CD8-positive, alpha-beta memory T cell (primary cell): Measurements from ENCODE around the gene KIAA0040. TPM values are rescaled to one million over a fixed set of nuclear protein-coding genes. Genes with fewer than 3 reads are reported as not detected.

ENCODE experiments used
- CTCF ChIA-PET: fragments of 350-600 bp; sonication (Branson Sonifier 250); formaldehyde crosslinking; loops from one replicate; lab custom pipeline; 2021; ENCODE audit warnings: antibody characterized with exemption; lab: Charles Lee
- POLR2A ChIA-PET: fragments of 350-600 bp; sonication (Branson Sonifier 250); formaldehyde crosslinking; loops from one replicate; lab custom pipeline; 2021; ENCODE audit warnings: antibody characterized with exemption; lab: Charles Lee
- DNase-seq, 5 donors: peaks; one replicate each; pipeline versions ENCODE4 v3.0.0 to v3.0.0-alpha.2; 2020 to 2022; ENCODE audit warnings: mixed read lengths in 1 of 5
- H3K27ac ChIP-seq: one replicate; pipeline ENCODE4 v1.7.0; 2013; ENCODE audit warnings: low read depth, mild to moderate bottlenecking, low read length, moderate library complexity
- H3K27me3 ChIP-seq: 2 replicates; pipeline ENCODE4 v1.7.0; 2013; ENCODE audit warnings: low read length, mild to moderate bottlenecking; ENCODE audit not compliant: insufficient read depth, poor library complexity, severe bottlenecking
- H3K36me3 ChIP-seq: 2 replicates; pipeline ENCODE4 v1.7.0; 2013; ENCODE audit warnings: mild to moderate bottlenecking, low read length, moderate library complexity; ENCODE audit not compliant: insufficient read depth
- H3K4me1 ChIP-seq: 2 replicates; pipeline ENCODE4 v1.7.0; 2013; ENCODE audit warnings: mild to moderate bottlenecking, low read length, moderate library complexity; ENCODE audit not compliant: insufficient read depth
- H3K4me3 ChIP-seq: 2 replicates; pipeline ENCODE4 v1.7.0; 2013; ENCODE audit warnings: mild to moderate bottlenecking, low read length
- H3K9me3 ChIP-seq: 2 replicates; pipeline ENCODE4 v1.7.0; 2013; ENCODE audit warnings: mild to moderate bottlenecking, low read length
- H3K27ac Mint-ChIP-seq, 8 donors: one replicate each; pipeline ENCODE4 v1.8.0; 2020 to 2021; ENCODE audit warnings: mixed read lengths in 8 of 8, mild to moderate bottlenecking in 6 of 8, inconsistent platforms in 3 of 8, moderate library complexity in 3 of 8
- H3K27me3 Mint-ChIP-seq, 2 donors: one replicate each; pipeline ENCODE4 v1.8.0; 2020 to 2021; ENCODE audit warnings: mixed read lengths in 2 of 2, mild to moderate bottlenecking in 1 of 2, moderate library complexity in 1 of 2
- H3K36me3 Mint-ChIP-seq, 3 donors: one replicate each; pipeline ENCODE4 v1.8.0; 2020 to 2021; ENCODE audit warnings: mixed read lengths in 3 of 3, inconsistent platforms in 1 of 3, mild to moderate bottlenecking in 1 of 3
- H3K4me1 Mint-ChIP-seq, 3 donors: one replicate each; pipeline ENCODE4 v1.8.0; 2020 to 2021; ENCODE audit warnings: mixed read lengths in 3 of 3, inconsistent platforms in 1 of 3, mild to moderate bottlenecking in 1 of 3
- H3K4me3 Mint-ChIP-seq, 7 donors: one replicate each; pipeline ENCODE4 v1.8.0; 2020 to 2021; ENCODE audit warnings: mixed read lengths in 7 of 7, mild to moderate bottlenecking in 6 of 7, moderate library complexity in 4 of 7, inconsistent platforms in 2 of 7
- H3K9me3 Mint-ChIP-seq, 5 donors: one replicate each; pipeline ENCODE4 v1.8.0; 2020 to 2022; ENCODE audit warnings: mixed read lengths in 5 of 5, mild to moderate bottlenecking in 3 of 5, moderate library complexity in 2 of 5, inconsistent platforms in 1 of 5
- polyA plus RNA-seq: library from polyadenylated mRNA; unstranded; fragments of 300-500 nt; fragmentation: Illumina TruSeq; gene quantifications from one replicate; pipeline ENCODE4 v1.2.3, GENCODE V29; 2021
- total RNA-seq, 2 experiments: library from RNA; stranded (reverse); gene quantifications; one replicate each; pipeline ENCODE4 v1.2.3, GENCODE V29; 2021

KIAA0040 gene
- total and polyA plus RNA-seq, 3 experiments from 2014 or later, result 30.4 to 39.3 (median 31.8) TPM

DNA sequence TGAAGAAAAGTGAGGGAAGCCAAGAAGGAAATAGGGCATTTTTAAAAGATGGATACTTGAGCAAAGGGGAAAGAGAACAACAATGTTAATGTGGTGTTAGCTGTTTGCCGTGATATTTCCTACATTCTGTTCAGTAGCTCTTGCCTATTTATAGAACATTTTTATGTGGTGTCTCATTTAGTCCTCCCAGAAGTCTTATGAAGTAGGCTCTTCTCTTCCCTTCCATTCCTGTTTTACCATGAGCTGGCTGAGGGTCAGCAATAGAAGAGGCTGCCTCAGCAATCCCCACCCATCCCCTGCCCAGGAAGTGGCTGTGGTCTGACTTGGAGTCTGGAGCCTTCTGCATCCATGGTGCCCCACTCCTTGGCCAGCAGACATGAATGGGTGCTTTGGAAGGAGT is 60.1 kb downstream of the KIAA0040 start:
- H3K27ac Mint-ChIP-seq, result no peak overlapping the region
- H3K4me1 Mint-ChIP-seq, result no peaks in the 10 kb centered on the region
- peaks cover 19 to 32% of the 10 kb centered on the region in 2 donors for H3K27me3 Mint-ChIP-seq
- Histone ChIP-seq H3K36me3 (no peaks in the 10 kb centered on the region), H3K9me3 (no peaks in the 10 kb centered on the region), H3K27me3 (no peaks in the 10 kb centered on the region), H3K27ac (no peak overlapping the region), H3K4me1 (no peaks in the 10 kb centered on the region), H3K4me3 (no peak overlapping the region)
- no peaks in the 10 kb centered on the region for H3K36me3 Mint-ChIP-seq
- POLR2A ChIA-PET, result no interaction called here
- DNase-seq, result no peak
- H3K4me3 Mint-ChIP-seq, result no peak overlapping the region
- CTCF ChIA-PET, result interaction anchor here (1.0 to 1.5 kb wide), 3 partner anchors 12 to 22 kb away, joined by 3 to 4 read pairs (median 3); no protein-coding TSS in a partner anchor
- no peaks in the 10 kb centered on the region for H3K9me3 Mint-ChIP-seq

DNA sequence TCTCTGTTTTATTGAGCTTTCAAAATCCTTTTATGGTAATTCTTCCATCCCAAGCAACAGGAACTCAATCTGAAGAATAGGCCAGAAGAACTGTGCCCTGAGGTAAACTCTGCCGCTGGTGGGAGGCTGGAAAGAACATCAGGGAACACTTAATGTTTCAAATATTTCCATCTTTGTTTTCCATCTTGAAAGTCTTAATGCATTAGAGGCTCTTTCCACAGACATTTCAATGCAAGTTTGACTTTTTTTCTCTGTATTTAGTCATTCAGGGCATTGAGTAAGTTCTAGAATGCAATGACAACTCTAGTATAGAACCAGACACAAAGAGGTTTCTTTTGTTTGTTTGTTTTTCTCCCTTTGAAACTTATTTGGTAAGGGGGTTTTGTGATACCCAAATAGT is 61.5 kb downstream of the KIAA0040 start:
- Histone ChIP-seq H3K36me3 (no peaks in the 10 kb centered on the region), H3K4me1 (no peaks in the 10 kb centered on the region), H3K27me3 (no peaks in the 10 kb centered on the region), H3K4me3 (no peak overlapping the region), H3K9me3 (no peaks in the 10 kb centered on the region), H3K27ac (no peak overlapping the region)
- no peaks in the 10 kb centered on the region for H3K9me3 Mint-ChIP-seq
- no peak overlapping the region for H3K4me3 Mint-ChIP-seq
- peaks cover 13 to 24% of the 10 kb centered on the region in 2 donors for H3K27me3 Mint-ChIP-seq
- DNase-seq, result no peak
- ChIA-PET CTCF (interaction anchor here (1.2 kb wide), 1 partner anchor 12 kb away, joined by 3 read pairs; no protein-coding TSS in a partner anchor), POLR2A (no interaction called here)
- H3K36me3 Mint-ChIP-seq, result no peaks in the 10 kb centered on the region
- H3K4me1 Mint-ChIP-seq, result no peaks in the 10 kb centered on the region
- H3K27ac Mint-ChIP-seq, result no peak overlapping the region

DNA sequence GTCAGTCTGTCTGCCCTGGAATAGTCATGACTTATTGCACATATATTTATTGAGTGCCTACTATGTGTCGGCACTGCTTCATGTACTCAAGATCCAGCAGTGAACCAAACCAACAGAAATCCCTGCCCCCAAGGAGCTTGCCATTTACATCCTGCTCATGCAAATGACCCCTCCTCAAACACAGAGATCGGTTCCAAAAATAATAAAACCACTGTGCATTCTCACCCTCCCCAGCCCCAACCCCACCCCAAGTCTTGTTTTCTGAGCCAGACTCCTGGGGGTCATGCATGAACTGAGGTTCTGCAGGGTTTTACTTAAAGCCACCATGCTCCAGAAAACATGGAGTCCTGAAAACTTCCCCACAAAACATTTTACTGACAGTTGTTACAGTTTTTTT is 61.9 kb downstream of the KIAA0040 start:
- ChIA-PET POLR2A (no interaction called here), CTCF (interaction anchor here (1.2 kb wide), 1 partner anchor 12 kb away, joined by 3 read pairs; no protein-coding TSS in a partner anchor)
- Histone ChIP-seq H3K36me3 (no peaks in the 10 kb centered on the region), H3K27ac (no peak overlapping the region), H3K4me3 (no peak overlapping the region), H3K9me3 (no peaks in the 10 kb centered on the region), H3K4me1 (no peaks in the 10 kb centered on the region), H3K27me3 (no peaks in the 10 kb centered on the region)
- no peaks in the 10 kb centered on the region for H3K9me3 Mint-ChIP-seq
- peaks cover 10 to 19% of the 10 kb centered on the region in 2 donors for H3K27me3 Mint-ChIP-seq
- H3K4me3 Mint-ChIP-seq, result no peak overlapping the region
- no peak for DNase-seq
- no peaks in the 10 kb centered on the region for H3K4me1 Mint-ChIP-seq
- no peak overlapping the region for H3K27ac Mint-ChIP-seq
- no peaks in the 10 kb centered on the region for H3K36me3 Mint-ChIP-seq

DNA sequence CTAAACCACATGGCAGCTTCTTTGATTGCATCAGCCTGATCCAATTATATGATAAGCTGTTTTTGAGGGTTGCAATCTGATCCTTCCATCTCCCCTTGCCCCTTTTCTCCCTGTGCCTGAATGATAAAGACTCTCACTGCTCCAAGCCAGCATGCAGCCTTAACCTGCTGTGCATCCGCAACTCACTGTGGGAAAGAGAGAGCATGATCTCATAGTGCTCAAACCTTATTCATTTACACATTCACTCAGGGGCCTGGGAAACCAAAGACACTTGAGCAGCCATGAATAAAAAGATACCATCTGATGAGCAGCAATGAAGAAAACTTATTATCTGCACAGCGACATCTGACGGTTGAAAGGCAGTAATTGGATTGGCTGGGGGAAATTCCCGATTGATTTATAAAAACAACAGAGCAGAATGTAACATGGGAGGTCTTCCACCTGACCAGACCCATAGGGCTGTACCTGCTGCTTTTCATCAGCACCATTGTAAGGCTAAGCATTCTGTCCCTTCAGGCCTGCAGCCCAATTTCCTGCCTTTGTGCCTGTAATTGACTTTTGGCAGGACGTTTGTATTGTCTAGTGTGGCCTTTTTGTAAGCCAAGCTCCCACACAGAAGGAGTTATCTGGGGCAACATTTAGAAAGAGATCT is 62.5 kb downstream of the KIAA0040 start:
- H3K4me1 ChIP-seq, result no peaks in the 10 kb centered on the region
- Mint-ChIP-seq H3K27ac (no peak overlapping the region), H3K36me3 (no peaks in the 10 kb centered on the region), H3K4me3 (no peak overlapping the region), H3K9me3 (no peaks in the 10 kb centered on the region), H3K27me3 (peaks cover 6 to 15% of the 10 kb centered on the region in 2 donors), H3K4me1 (no peaks in the 10 kb centered on the region)
- ChIA-PET CTCF (interaction anchor here (1.2 to 2.5 kb wide), 2 partner anchors 12 to 101 kb away, joined by 3 to 10 read pairs; no protein-coding TSS in a partner anchor), POLR2A (no interaction called here)
- DNase-seq, result no peak
- H3K27me3 ChIP-seq, result no peaks in the 10 kb centered on the region
- H3K36me3 ChIP-seq, result no peaks in the 10 kb centered on the region
- no peak overlapping the region for H3K27ac ChIP-seq
- no peaks in the 10 kb centered on the region for H3K9me3 ChIP-seq
- no peak overlapping the region for H3K4me3 ChIP-seq

DNA sequence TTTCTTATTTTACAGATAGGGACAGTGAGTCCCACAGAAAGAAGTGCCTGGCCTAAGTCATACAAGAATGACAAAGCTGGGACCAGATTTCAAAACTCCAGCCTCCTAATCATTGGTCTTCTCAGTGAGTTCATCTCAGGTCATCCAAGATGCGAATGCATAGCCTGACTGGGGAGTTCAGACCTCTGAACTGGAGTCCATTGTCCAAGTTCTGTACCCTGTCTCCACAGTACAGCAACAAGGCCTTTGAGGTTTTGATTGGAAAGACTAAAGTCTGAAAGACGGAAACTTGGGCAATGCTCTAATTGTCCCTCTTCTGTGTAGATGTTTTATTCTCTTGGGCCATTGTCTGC is 63.0 kb downstream of the KIAA0040 start:
- Histone ChIP-seq H3K4me1 (no peaks in the 10 kb centered on the region), H3K4me3 (no peak overlapping the region), H3K36me3 (no peaks in the 10 kb centered on the region), H3K27me3 (no peaks in the 10 kb centered on the region), H3K27ac (no peak overlapping the region), H3K9me3 (no peaks in the 10 kb centered on the region)
- Mint-ChIP-seq H3K27ac (no peak overlapping the region), H3K36me3 (no peaks in the 10 kb centered on the region), H3K4me3 (no peak overlapping the region), H3K4me1 (no peaks in the 10 kb centered on the region), H3K9me3 (no peaks in the 10 kb centered on the region), H3K27me3 (peaks cover 6 to 12% of the 10 kb centered on the region in 2 donors)
- CTCF ChIA-PET, result interaction anchor here (1.2 to 2.5 kb wide), 2 partner anchors 13 to 100 kb away, joined by 3 to 10 read pairs; no protein-coding TSS in a partner anchor
- no peak for DNase-seq
- POLR2A ChIA-PET, result no interaction called here

DNA sequence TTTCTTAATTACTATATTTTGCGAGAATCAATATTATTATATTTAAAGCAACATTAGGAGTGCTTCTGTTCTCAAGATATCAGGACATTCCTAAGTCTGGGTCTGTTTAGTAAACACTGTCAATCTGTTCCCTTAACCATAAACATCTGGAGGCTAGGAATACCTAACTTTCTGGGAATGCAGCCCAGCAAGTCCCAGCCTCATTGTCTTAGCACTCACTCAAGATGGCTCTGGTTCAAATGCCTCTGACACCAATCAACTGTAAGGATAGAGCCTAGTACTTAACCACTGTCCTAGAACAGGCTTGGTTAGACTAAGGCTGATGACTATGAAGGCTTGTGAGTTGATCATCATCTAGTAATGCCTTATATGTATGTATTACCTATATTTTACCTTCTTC is 63.4 kb downstream of the KIAA0040 start:
- no peaks in the 10 kb centered on the region for H3K9me3 ChIP-seq
- H3K27me3 ChIP-seq, result no peaks in the 10 kb centered on the region
- ChIA-PET CTCF (interaction anchor here (1.1 to 2.5 kb wide), 2 partner anchors 22 to 100 kb away, joined by 3 to 10 read pairs; no protein-coding TSS in a partner anchor), POLR2A (no interaction called here)
- no peaks in the 10 kb centered on the region for H3K36me3 ChIP-seq
- H3K36me3 Mint-ChIP-seq, result no peaks in the 10 kb centered on the region
- no peaks in the 10 kb centered on the region for H3K4me1 Mint-ChIP-seq
- H3K27ac Mint-ChIP-seq, result no peak overlapping the region
- H3K27ac ChIP-seq, result no peak overlapping the region
- H3K4me3 Mint-ChIP-seq, result no peak overlapping the region
- H3K27me3 Mint-ChIP-seq, result peaks cover 4 to 9% of the 10 kb centered on the region in 2 donors
- no peaks in the 10 kb centered on the region for H3K4me1 ChIP-seq
- H3K9me3 Mint-ChIP-seq, result no peaks in the 10 kb centered on the region
- DNase-seq, result no peak
- H3K4me3 ChIP-seq, result no peak overlapping the region

DNA sequence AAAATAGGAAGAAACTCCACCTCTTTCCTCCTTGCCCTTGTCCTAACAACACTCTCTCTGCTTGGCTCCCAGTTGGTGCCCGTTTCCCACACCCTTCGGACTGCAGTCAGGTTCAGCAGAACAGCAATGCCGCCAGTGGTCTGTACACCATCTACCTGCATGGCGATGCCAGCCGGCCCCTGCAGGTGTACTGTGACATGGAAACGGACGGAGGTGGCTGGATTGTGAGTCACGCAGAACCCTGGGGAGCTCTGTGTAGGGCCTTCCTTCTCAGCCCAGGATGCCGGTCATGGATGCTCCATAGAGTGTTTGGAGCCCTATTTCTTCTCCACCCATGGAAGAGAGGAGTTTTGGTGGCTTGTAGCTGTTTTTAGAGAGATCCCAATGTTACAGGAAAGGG is 64.1 kb downstream of the KIAA0040 start:
- Histone ChIP-seq H3K4me3 (no peak overlapping the region), H3K27ac (no peak overlapping the region), H3K27me3 (no peaks in the 10 kb centered on the region), H3K36me3 (no peaks in the 10 kb centered on the region), H3K9me3 (no peaks in the 10 kb centered on the region), H3K4me1 (no peaks in the 10 kb centered on the region)
- Mint-ChIP-seq H3K9me3 (no peaks in the 10 kb centered on the region), H3K4me1 (no peaks in the 10 kb centered on the region), H3K27ac (no peak overlapping the region), H3K4me3 (no peak overlapping the region), H3K27me3 (peaks cover 0 to 8% of the 10 kb centered on the region in 2 donors), H3K36me3 (no peaks in the 10 kb centered on the region)
- ChIA-PET POLR2A (no interaction called here), CTCF (interaction anchor here (1.1 to 2.5 kb wide), 3 partner anchors 9 to 99 kb away, joined by 3 to 10 read pairs (median 3); no protein-coding TSS in a partner anchor)
- no peak for DNase-seq

DNA sequence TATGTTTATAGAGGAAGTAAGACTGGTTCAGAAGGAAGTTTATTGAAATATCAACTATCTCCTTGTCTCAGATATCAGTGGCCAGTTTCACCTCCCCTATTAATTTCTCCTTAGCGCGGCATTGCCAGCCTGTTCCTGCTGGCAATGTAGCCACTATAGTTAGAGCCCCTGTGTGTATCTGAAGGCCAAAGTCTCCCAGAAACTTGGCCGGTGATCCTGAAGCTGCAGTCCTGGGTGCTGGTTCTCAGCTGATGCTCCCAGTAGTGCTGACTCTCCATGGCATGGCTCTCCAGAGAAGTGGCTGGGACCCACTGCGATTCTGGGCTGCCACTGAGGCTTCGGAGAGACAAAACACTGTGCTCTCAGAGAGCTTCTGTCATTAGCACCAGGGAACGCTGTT is 65.0 kb downstream of the KIAA0040 start:
- POLR2A ChIA-PET, result no interaction called here
- DNase-seq, result no peak
- H3K27me3 Mint-ChIP-seq, result peaks cover 0 to 4% of the 10 kb centered on the region in 2 donors

More for the DNA sequence above, 65.0 kb downstream of the KIAA0040 start:
- Mint-ChIP-seq H3K27ac (no peak overlapping the region), H3K36me3 (no peaks in the 10 kb centered on the region), H3K4me1 (no peaks in the 10 kb centered on the region), H3K9me3 (no peaks in the 10 kb centered on the region), H3K4me3 (no peak overlapping the region)
- H3K27me3 ChIP-seq, result no peaks in the 10 kb centered on the region
- no peaks in the 10 kb centered on the region for H3K9me3 ChIP-seq
- no peak overlapping the region for H3K4me3 ChIP-seq
- CTCF ChIA-PET, result interaction anchor here (1.3 to 2.5 kb wide), 3 partner anchors 10 to 98 kb away, joined by 3 to 10 read pairs (median 3); no protein-coding TSS in a partner anchor
- H3K27ac ChIP-seq, result no peak overlapping the region
- H3K36me3 ChIP-seq, result no peaks in the 10 kb centered on the region
- no peaks in the 10 kb centered on the region for H3K4me1 ChIP-seq
